ENCODE measurements around the gene TXNRD2.
A peak's percentile ranks its signal among the peaks of the same experiment; 100 is the strongest.

Gene TXNRD2

DNA sequence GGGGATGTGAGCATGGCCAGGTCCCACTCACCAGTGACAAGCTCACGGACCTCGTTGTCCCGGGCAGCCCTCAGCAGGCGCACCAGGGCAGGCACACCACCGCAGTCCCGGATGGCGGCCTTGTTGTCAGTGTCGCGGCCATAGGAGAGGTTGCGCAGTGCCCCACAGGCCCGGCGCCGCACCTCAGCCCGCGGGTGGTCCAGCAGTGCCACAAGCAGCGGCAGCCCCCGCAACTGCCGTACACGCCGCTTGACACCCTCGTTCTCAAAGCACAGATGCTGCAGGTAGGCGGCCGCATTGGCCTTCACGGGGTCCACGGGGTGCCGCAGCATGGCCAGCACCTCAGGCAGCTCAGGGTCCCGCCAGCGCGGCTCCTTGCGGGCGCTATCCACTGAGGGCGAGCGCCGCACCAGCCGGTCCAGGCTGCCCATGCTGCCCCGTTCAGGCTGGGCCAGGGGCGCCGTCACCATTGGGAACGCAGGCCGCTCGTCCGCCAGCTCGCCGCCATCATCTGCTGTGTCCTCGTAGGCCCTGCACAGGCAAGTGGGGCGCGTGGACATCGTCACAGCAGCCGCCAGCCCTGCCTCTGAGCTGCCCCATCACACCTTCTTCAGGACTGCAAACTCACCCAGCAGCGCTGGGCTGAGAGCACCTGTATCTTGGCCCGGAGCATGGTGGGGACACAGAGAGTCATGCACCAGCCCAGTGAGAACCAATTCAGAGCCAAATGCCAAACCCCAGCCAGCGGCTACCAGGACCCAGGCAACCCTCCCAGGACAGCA lies 38.3 kb upstream of the TXNRD2 start:
- DNase-seq, result no peak

GRCh38 chr22:19978748-19979147 lies 37.1 kb upstream of the TXNRD2 start:
- DNase-seq, result no peak

- no peak for DNase-seq
Observed at GRCh38 chr22:19977296-19978243, 36.0 kb upstream of the TXNRD2 start.

DNA sequence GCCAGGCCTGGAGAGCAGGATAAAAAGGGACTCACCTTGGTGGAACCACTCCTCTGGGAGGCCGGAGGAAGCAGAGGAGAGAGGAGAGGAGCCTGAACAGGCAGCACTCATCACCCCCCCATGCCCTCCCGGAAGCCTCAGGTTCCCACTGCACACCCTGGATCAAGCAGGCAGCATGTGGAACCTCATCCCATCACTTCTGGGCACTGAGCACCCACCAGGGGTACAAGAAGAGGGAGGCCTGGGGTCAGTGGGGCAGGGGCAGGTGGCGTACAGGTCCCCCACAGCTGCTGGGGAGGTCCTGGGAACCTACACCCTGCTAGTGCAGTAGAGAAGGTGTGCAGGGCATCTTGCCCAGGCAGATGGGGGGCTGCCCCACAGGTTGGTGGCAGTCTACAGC lies 35.1 kb upstream of the TXNRD2 start:
- DNase-seq, result no peak

- no peak for DNase-seq
Observed at GRCh38 chr22:19975707-19976035, 34.1 kb upstream of the TXNRD2 start.

DNA sequence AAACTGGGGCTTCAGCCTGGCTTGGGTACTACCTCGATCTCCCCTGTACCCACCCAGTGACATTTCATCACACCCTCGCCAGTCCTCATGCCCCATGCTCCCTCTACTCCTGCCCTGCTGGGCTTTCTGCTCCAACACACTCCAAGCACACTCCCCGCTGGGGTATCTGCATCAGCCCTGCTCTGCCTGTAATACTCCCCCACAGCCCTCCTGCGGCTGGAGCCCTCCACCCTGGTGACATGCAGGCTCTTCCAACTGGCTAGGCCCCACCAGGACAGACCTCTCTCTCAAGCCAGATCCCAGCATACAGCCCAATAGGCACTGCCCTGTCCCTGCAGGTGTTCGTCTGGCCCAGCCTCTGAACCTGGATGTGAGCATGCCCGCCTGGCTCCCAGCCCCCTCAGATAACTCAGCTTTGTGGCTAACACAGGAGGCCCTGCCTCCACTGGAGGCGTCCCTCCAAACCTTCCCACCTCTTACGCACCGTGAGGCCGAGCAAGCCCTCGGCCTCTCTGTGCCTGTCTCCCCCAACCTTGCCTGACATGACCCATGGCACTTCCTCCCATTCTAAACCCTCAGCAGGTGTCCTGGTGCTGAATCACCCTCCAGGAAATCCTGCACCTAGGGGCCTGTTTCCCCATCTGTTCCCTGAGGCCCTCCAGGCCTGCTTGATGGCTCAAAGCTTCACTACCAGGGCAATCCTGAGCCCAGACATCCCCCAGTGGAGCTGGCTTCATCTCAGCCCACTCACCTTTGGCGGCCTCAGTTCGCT lies 33.5 kb upstream of the TXNRD2 start:
- DNase-seq, result no peak

GRCh38 chr22:19974268-19974861 lies 32.7 kb upstream of the TXNRD2 start:
- peak; percentile 14 to 28 (median 27) for DNase-seq

DNA sequence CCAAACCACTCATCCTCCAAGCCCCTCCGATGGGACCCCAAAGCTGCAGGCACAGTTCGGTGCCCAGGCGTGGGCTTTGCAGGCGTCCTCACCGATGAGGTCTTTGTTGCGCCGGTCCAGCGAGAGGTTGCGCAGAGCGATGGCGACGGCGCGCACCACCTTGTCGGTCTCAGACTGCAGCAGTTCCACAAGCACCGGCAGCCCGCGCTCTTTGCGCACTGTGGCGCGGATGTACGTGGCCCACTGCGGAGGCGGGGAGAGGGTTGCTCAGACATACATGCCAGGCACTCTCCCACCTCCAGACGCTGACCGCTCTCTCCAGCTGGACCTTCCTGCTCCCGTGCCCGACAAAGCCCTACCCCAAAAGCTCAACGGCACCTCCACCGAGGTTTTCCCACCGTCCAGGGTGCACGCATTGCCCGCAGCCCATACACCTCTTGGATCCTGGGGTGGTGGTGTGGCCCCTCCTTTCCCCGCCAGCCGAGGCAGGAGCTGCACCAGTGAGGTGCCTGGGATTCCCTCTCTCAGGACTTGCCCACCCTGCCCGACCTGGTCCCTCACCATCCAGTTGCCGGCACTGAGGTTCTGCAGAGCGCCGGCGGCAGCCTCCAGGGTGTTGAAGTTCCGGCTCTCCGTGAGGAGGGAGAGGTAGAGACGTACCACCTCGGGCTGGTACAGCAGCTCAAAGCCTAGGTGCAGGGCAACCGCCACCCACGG lies 32.1 kb upstream of the TXNRD2 start:
- no peak for DNase-seq

GRCh38 chr22:19972652-19973550 lies 31.3 kb upstream of the TXNRD2 start:
- DNase-seq, result no peak

- no peak for DNase-seq
Observed at GRCh38 chr22:19972251-19972650, 30.6 kb upstream of the TXNRD2 start.

GRCh38 chr22:19971276-19972124 lies 29.9 kb upstream of the TXNRD2 start:
- DNase-seq, result no peak

- DNase-seq, result peak; percentile 68 to 83 (median 75)
Observed at GRCh38 chr22:19970479-19971275, 29.1 kb upstream of the TXNRD2 start.

DNA sequence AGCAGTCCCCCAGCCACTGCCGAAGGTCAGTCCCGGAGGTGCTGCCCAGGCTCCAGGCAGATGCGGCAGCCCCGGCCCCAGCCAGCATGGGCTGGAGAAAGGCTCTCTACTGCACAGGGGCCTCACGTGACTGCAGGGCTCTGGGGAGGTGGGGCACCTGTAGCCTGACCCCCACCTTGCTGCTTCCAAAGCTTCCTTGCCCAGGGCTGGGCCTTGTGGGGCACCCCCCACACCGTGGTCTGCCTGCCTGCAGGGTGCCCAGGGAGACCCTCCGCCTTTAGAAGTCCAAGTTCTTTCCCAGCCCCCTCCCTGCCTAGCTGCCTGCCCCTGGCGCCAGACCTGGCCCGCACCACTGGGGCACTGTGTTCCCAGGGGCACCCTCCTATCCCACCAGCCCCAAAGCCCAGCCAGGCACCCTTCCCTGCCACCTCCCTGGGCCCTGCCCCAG lies 28.4 kb upstream of the TXNRD2 start:
- DNase-seq, result no peak

- DNase-seq, result no peak
Observed at GRCh38 chr22:19969141-19969928, 27.7 kb upstream of the TXNRD2 start.

DNA sequence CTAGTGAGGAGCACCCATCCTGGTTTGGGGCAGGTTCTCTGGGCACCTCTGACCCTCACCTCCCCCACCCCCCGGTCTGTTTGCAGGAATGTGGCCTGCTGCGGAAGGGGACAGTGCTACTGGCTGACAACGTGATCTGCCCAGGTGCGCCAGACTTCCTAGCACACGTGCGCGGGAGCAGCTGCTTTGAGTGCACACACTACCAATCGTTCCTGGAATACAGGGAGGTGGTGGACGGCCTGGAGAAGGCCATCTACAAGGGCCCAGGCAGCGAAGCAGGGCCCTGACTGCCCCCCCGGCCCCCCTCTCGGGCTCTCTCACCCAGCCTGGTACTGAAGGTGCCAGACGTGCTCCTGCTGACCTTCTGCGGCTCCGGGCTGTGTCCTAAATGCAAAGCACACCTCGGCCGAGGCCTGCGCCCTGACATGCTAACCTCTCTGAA lies 26.9 kb upstream of the TXNRD2 start:
- DNase-seq, result no peak

GRCh38 chr22:19967850-19968449 lies 26.3 kb upstream of the TXNRD2 start:
- no peak for DNase-seq

- peak; percentile 19 to 32 (median 32) for DNase-seq
Observed at GRCh38 chr22:19966908-19967750, 25.5 kb upstream of the TXNRD2 start.
